ENCODE measurements around the gene RBPJ.
"Not testable (repeated sequence)": the region's sequence is repeated elsewhere in the genome, so short reads cannot be mapped to it uniquely, and the experiment has no call there.

Gene RBPJ

GRCh38 chr4:26377328-26378311 lies 56.8 kb downstream of the RBPJ start:
- DNase-seq: peak; percentile 67 to 70

- DNase-seq: no peak
Measured at GRCh38 chr4:26379837-26380236, 59.0 kb downstream of the RBPJ start.

GRCh38 chr4:26380740-26381139 lies 59.9 kb downstream of the RBPJ start:
- no peak for DNase-seq

GRCh38 chr4:26384380-26385057 lies 63.7 kb downstream of the RBPJ start:
- no peak for DNase-seq

GRCh38 chr4:26385690-26386089 lies 64.9 kb downstream of the RBPJ start:
- no peak for DNase-seq

GRCh38 chr4:26386386-26386785 lies 65.6 kb downstream of the RBPJ start:
- peak; percentile 40 to 46 for DNase-seq

- DNase-seq: no peak
Measured at GRCh38 chr4:26388671-26389070, 67.9 kb downstream of the RBPJ start.

- DNase-seq: no peak
Measured at GRCh38 chr4:26397086-26397485, 76.3 kb downstream of the RBPJ start.

- no peak for DNase-seq
Measured at GRCh38 chr4:26400132-26400531, 79.3 kb downstream of the RBPJ start.

- DNase-seq: not testable (repeated sequence)
Measured at GRCh38 chr4:26402017-26402416, 81.2 kb downstream of the RBPJ start.

- DNase-seq: no peak
Measured at GRCh38 chr4:26402458-26402857, 81.6 kb downstream of the RBPJ start.

GRCh38 chr4:26404743-26405206 lies 84.0 kb downstream of the RBPJ start:
- DNase-seq: no peak

- peak in 1 of 2 donors; percentile 21 for DNase-seq
Measured at GRCh38 chr4:26406346-26406975, 85.6 kb downstream of the RBPJ start.

GRCh38 chr4:26407476-26407875 lies 86.7 kb downstream of the RBPJ start:
- peak in 1 of 2 donors; percentile 27 for DNase-seq

GRCh38 chr4:26410385-26411293 lies 89.8 kb downstream of the RBPJ start:
- DNase-seq: peak; percentile 49 to 91

GRCh38 chr4:26412381-26413372 lies 91.9 kb downstream of the RBPJ start:
- DNase-seq: no peak

- no peak for DNase-seq
Measured at GRCh38 chr4:26413582-26413981, 92.8 kb downstream of the RBPJ start.

- no peak for DNase-seq
Measured at GRCh38 chr4:26418107-26418506, 97.3 kb downstream of the RBPJ start.

GRCh38 chr4:26418850-26419249 lies 98.0 kb downstream of the RBPJ start:
- no peak for DNase-seq

GRCh38 chr4:26420438-26420837 lies 99.6 kb downstream of the RBPJ start:
- no peak for DNase-seq

- DNase-seq: no peak
Measured at GRCh38 chr4:26420913-26421312, 100.1 kb downstream of the RBPJ start.
